RWPE2 (cell line): ENCODE data around the gene PCK2.

Experiments used
- ATAC-seq: fragments of 200-7000 bp; cut with Tn5 transposase; 3 replicates; pipeline ENCODE4 v1.9.1; 2021; ENCODE audit warnings: low read depth
- DNase-seq: peaks from one replicate; pipeline ENCODE4 v3.0.0-alpha.2; 2020; ENCODE audit warnings: low spot score
- H3K27ac ChIP-seq: fragments of 450-650 bp; 2 replicates; pipeline ENCODE4 v1.5.1; 2017; ENCODE audit warnings: mild to moderate bottlenecking; ENCODE audit not compliant: poor library complexity, severe bottlenecking
- H3K27me3 ChIP-seq: fragments of 250-450 bp; sonication (Bioruptor Pico); 2 replicates; pipeline ENCODE4 v1.5.1; 2021; ENCODE audit warnings: mild to moderate bottlenecking, moderate library complexity; ENCODE audit not compliant: insufficient read depth, poor library complexity, severe bottlenecking
- H3K36me3 ChIP-seq: fragments of 250-450 bp; sonication (Bioruptor Pico); 2 replicates; pipeline ENCODE4 v1.5.1; 2020; ENCODE audit warnings: low read depth, mild to moderate bottlenecking, moderate library complexity
- H3K4me1 ChIP-seq: fragments of 250-450 bp; sonication (Bioruptor Pico); 2 replicates; pipeline ENCODE4 v1.5.1; 2021; ENCODE audit warnings: mild to moderate bottlenecking, moderate library complexity; ENCODE audit not compliant: insufficient read depth, poor library complexity, severe bottlenecking
- H3K4me3 ChIP-seq: fragments of 250-450 bp; sonication (Bioruptor Pico); 2 replicates; pipeline ENCODE4 v1.5.1; 2021; ENCODE audit warnings: mild to moderate bottlenecking, moderate library complexity; ENCODE audit not compliant: severe bottlenecking
- H3K9me3 ChIP-seq: fragments of 250-450 bp; sonication (Bioruptor Pico); 2 replicates; pipeline ENCODE4 v1.5.1; 2021; ENCODE audit warnings: mild to moderate bottlenecking, moderate library complexity; ENCODE audit not compliant: severe bottlenecking
- TF ChIP-seq, protein P1 (sequence below): fragments of 450-650 bp; IDR thresholded peaks from one replicate; pipeline ENCODE4 v1.5.1; 2017; ENCODE audit warnings: mild to moderate bottlenecking, moderate library complexity; ENCODE audit not compliant: poor library complexity, severe bottlenecking

Gene PCK2

DNA sequence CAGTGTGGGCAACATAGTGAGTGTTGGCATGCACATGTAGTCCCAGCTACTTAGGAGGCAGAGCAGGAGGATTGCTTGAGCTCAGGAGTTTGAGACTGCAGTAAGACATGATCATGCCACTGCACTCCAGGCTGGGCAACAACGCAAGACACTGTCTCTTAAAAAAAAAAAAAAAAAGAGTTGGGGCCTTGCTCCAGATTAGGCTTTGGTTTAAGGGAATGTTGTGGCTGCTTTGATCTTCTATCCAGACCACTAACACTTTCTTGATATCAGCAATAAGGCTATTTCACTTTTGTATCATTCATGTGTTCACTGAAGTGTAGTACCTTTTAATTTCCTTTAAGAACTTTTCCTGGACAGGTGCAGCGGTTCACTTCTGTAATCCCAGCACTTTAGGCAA lies 33.6 kb downstream of the PCK2 start:
- Histone ChIP-seq H3K27ac (no peak overlapping the region), H3K36me3 (no peaks in the 10 kb centered on the region), H3K4me3 (no peak overlapping the region), H3K9me3 (no peaks in the 10 kb centered on the region), H3K4me1 (peaks cover 5% of the 10 kb centered on the region), H3K27me3 (no peaks in the 10 kb centered on the region)
- ATAC-seq (no peak), DNase-seq (no peak)
- TF ChIP-seq, protein P1, sequence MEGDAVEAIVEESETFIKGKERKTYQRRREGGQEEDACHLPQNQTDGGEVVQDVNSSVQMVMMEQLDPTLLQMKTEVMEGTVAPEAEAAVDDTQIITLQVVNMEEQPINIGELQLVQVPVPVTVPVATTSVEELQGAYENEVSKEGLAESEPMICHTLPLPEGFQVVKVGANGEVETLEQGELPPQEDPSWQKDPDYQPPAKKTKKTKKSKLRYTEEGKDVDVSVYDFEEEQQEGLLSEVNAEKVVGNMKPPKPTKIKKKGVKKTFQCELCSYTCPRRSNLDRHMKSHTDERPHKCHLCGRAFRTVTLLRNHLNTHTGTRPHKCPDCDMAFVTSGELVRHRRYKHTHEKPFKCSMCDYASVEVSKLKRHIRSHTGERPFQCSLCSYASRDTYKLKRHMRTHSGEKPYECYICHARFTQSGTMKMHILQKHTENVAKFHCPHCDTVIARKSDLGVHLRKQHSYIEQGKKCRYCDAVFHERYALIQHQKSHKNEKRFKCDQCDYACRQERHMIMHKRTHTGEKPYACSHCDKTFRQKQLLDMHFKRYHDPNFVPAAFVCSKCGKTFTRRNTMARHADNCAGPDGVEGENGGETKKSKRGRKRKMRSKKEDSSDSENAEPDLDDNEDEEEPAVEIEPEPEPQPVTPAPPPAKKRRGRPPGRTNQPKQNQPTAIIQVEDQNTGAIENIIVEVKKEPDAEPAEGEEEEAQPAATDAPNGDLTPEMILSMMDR: no peak

DNA sequence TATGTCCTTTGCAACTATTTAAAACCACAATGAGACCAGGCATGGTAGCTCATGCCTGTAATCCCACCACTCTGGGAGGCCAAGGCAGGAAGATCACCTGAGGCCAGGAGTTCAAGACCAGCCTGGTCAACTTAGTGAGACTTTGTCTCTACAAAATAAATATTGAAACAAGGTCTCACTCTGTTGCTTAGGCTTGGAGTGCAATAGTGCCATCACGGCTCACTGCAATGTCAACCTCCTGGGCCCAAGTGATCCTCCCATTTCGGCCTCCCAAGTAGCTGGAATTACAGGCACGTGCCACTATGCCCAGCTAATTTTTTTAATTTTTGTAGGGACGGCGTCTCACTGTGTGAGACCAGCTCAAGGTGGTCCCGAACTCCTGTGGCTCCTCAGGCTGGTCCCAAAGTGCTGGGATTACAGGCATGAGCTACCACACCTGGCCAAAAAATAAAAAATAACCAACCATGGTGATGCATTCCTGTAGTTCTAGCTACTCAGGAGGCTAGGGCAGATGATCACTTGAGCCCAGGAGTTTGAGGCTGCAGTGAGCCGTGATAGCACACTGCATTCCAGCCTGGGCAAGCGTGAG lies 35.4 kb downstream of the PCK2 start:
- ATAC-seq (no peak), DNase-seq (no peak)
- no peaks in the 10 kb centered on the region for H3K36me3 ChIP-seq
- H3K27me3 ChIP-seq: no peaks in the 10 kb centered on the region
- no peak overlapping the region for H3K4me3 ChIP-seq
- no peak overlapping the region for H3K27ac ChIP-seq
- no peaks in the 10 kb centered on the region for H3K9me3 ChIP-seq
- peaks cover 5% of the 10 kb centered on the region for H3K4me1 ChIP-seq
- TF ChIP-seq, protein P1: no peak

DNA sequence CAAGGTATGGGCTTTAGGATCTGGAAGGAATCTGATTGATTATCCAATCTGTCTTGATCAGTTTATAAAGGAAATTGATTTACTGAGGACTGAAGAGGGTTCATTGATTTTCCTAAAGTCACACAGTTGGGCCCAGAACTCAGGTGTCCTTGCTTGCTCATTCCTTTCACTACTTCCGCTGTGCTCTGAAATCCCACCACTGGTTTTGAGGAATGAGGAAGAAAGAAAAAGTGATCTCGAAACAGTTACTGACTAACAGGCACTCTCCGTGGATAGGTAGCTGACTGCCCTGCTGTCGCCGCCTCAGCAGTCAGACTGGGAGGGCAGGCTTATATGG lies 36.2 kb downstream of the PCK2 start, which contains the start of gene FITM1:
TSS of gene FITM1 (plus strand) at position 280 of the 337 bp plus-strand sequence. CDS start 905 bp downstream, outside the sequence.
- TF ChIP-seq, protein P1: no peak

DNA sequence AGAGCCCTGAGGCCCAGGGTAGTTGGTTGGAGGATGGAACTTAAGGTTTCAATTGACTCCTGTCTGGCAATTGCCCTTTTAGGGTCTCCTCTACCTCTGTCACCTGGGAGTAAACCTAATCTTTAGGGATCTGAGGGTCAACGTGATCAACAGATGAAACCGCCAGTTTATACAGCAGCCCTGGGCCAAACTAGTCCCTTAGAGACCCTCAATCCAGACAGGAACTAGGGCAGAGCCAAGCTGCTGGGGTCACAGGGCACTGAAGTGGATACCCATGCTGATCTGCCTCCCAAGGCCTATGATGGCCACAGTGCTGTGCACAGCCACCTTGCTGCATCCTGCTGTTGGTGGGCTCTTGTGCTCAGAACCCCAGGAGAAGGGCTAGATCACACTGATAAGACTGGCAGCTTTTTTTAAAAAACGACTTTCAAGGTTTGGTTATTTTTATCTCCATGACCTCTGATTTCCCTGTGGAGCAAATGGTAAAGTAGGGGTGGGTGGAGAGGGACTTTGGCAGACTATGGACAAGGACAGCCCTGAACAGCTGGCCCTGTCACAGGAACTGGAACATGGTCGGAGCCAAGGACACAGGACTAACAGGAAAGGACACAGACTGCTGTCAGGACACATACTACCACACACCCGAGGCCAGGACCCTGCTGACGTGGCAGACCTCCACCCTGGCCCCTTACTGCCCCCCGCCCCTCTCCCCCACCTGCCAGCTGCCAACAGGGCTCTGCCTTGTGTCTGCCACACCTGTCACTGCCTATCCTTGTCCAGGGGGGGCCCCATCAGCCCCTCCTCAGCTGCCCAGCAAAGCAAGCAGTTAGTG lies 36.8 kb downstream of the PCK2 start:
- TF ChIP-seq, protein P1: no peak
- H3K4me3 ChIP-seq: no peak overlapping the region
- peaks cover 5% of the 10 kb centered on the region for H3K4me1 ChIP-seq
- H3K9me3 ChIP-seq: no peaks in the 10 kb centered on the region
- H3K27ac ChIP-seq: no peak overlapping the region
- no peaks in the 10 kb centered on the region for H3K36me3 ChIP-seq
- ATAC-seq (no peak), DNase-seq (no peak)
- H3K27me3 ChIP-seq: no peaks in the 10 kb centered on the region

More for the DNA sequence above, 36.2 kb downstream of the PCK2 start, which contains the start of gene FITM1:
- Histone ChIP-seq H3K4me1 (peaks cover 5% of the 10 kb centered on the region), H3K9me3 (no peaks in the 10 kb centered on the region), H3K36me3 (no peaks in the 10 kb centered on the region), H3K27me3 (no peaks in the 10 kb centered on the region), H3K4me3 (no peak within 1 kb of the TSS), H3K27ac (no peak within 1 kb of the TSS)
- ATAC-seq (no peak), DNase-seq (no peak)

DNA sequence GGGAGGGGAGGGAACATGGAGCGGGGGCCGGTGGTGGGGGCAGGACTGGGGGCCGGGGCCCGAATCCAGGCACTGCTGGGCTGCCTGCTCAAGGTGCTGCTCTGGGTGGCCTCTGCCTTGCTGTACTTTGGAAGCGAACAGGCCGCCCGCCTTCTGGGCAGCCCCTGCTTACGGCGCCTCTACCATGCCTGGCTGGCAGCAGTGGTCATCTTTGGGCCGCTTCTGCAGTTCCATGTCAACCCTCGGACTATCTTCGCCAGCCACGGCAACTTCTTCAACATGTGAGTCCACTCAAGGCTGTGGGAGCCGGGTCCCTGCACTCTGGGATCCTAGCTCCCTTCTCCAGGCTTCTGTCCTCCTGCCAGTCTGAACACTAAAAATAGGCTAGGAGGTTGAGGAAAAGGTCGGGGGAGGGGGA lies 37.4 kb downstream of the PCK2 start:
- Histone ChIP-seq H3K36me3 (no peaks in the 10 kb centered on the region), H3K27ac (no peak overlapping the region), H3K9me3 (no peaks in the 10 kb centered on the region), H3K4me3 (no peak overlapping the region), H3K27me3 (no peaks in the 10 kb centered on the region), H3K4me1 (peaks cover 5% of the 10 kb centered on the region)
- TF ChIP-seq, protein P1: no peak
- no peak for DNase-seq
- no peak for ATAC-seq
